Measurements from ENCODE around the gene PSMD6. TPM values are rescaled to one million over a fixed set of nuclear protein-coding genes. Genes with fewer than 3 reads are reported as not detected.

The PSMD6 gene
- total RNA-seq, 1 experiment from 2014 or later = 78.7 TPM

- TF ChIP-seq RAD21 (IDR thresholded peaks at IDR 0.05; ENCODE audit: low read depth) (no peak), MAX (IDR thresholded peaks at IDR 0.05) (no peak), CEBPB (IDR thresholded peaks at IDR 0.05; ENCODE audit: low read depth) (no peak), EZH2phosphoT487 (IDR thresholded peaks at IDR 0.05; ENCODE audit: borderline replicate concordance) (no peak), POLR2A (IDR thresholded peaks at IDR 0.05; ENCODE audit: borderline replicate concordance, extremely low read depth, insufficient read depth, insufficient read length) (no peak), ZBTB33 (IDR thresholded peaks at IDR 0.05; ENCODE audit: extremely low read depth, insufficient replicate concordance, low read length) (no peak), EZH2 (IDR thresholded peaks at IDR 0.05) (no peak), TCF7L2 (IDR thresholded peaks at IDR 0.05; ENCODE audit: borderline replicate concordance, extremely low read depth, insufficient read depth, insufficient read length) (no peak), JUND (IDR thresholded peaks at IDR 0.05) (no peak)
Measured at GRCh38 chr3:64008017-64008416, 15.3 kb downstream of the PSMD6 start (continued).

DNA sequence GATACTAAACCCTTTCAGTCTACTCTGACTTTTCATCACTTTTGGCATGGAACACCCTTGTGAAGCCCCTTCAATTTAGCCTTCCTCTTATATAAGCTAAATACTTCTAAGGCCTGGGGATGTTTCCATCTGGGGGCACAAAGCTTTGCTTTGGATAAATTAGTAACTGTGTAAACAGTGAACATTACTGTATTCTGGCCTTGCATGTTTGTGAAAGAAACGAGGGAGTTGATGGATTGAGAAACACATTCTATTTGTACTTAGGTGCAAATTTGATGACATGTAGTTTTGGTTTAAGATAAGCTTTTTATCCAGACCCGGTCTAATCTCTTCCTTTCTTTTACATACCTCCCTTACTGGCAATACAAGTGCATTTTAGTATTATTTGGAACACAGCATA is 19.7 kb downstream of the PSMD6 start:
- no peaks in the 10 kb centered on the region for H3K9me3 ChIP-seq (ENCODE audit: control insufficient read depth in 1 of 2, insufficient read depth in 1 of 2, low read depth in 1 of 2, low read length in 2 of 2)
- no peak for TF ChIP-seq TCF7L2 (IDR thresholded peaks at IDR 0.05; ENCODE audit: borderline replicate concordance, extremely low read depth, insufficient read depth, insufficient read length)
- TF ChIP-seq ZFX (IDR thresholded peaks at IDR 0.05) = no peak
- TF ChIP-seq EGR1 (IDR thresholded peaks at IDR 0.05; ENCODE audit: low read depth) = no peak
- TF ChIP-seq ELF1 (IDR thresholded peaks at IDR 0.05; ENCODE audit: borderline replicate concordance, low read depth) = no peak
- peaks cover 6% of the 10 kb centered on the region for H4K20me1 ChIP-seq (ENCODE audit: insufficient read depth)
- H3K27ac ChIP-seq (ENCODE audit: low read depth, low read length) = no peak overlapping the region
- H3K9me2 ChIP-seq (ENCODE audit: insufficient read depth) = no peaks in the 10 kb centered on the region
- CTCF ChIA-PET = no interaction called here
- H3K4me1 ChIP-seq (ENCODE audit: control insufficient read depth in 1 of 2, insufficient read depth in 2 of 2, low read length in 2 of 2) = no peaks in the 10 kb centered on the region
- RAD21 ChIA-PET (ENCODE audit: low non-redundant PET in 1 of 2, low total read pairs in 2 of 2, uncharacterized antibody in 2 of 2, unreplicated experiment in 2 of 2) = no interaction called here
- no TSS peak for BruUV-seq (replicated peaks)
- ATAC-seq (no peak), DNase-seq (ENCODE audit: low read depth, low spot score) (no peak)
- POLR2A ChIA-PET = no interaction called here
- intact Hi-C loops (cut with micrococcal nuclease) = no loop called here
- peaks cover 7% of the 10 kb centered on the region; the same call in 1 of the 2 replicates for H3K79me2 ChIP-seq (ENCODE audit: insufficient read depth, low read length)
- H3K27me3 ChIP-seq (ENCODE audit: insufficient read depth, low read length) = no peaks in the 10 kb centered on the region
- no peak overlapping the region for H3K9ac ChIP-seq (ENCODE audit: low read length)
- no peak overlapping the region for H3K4me3 ChIP-seq (replicated peaks in 1 of 2; ENCODE audit: low read depth in 1 of 2, low read length in 2 of 2)
- no peak overlapping the region for H3K4me2 ChIP-seq (ENCODE audit: low read length)
- H3K36me3 ChIP-seq (ENCODE audit: control insufficient read depth in 1 of 2, insufficient read depth in 2 of 2, low read length in 2 of 2) = peaks cover 30% of the 10 kb centered on the region in 2 experiments; a peak in 3 of 4 replicates
- H2AFZ ChIP-seq (ENCODE audit: low read depth, low read length, poor library complexity, severe bottlenecking) = no peak overlapping the region

Data from HCT116 (cell line).